Keratinocyte (primary cell): Measurements from ENCODE around the gene ABHD10. TPM values are rescaled to one million over a fixed set of nuclear protein-coding genes. Genes with fewer than 3 reads are reported as not detected.

Experiments used
- DNase-seq: peaks from one replicate; pipeline ENCODE4 v3.0.0-alpha.2; 2011; ENCODE audit warnings: low read depth, missing footprints, low spot score
- FAIRE-seq: peaks from 2 replicates; lab custom pipeline; 2011; peaks lifted over from hg19 to GRCh38; lab: Jason Lieb, UNC
- H2AFZ ChIP-seq: 2 replicates; pipeline ENCODE4 v1.6.0; 2012; ENCODE audit warnings: low read length, control low read depth, inconsistent platforms; ENCODE audit not compliant: control insufficient read depth
- H3K27ac ChIP-seq: 2 replicates; pipeline ENCODE4 v1.5.1; 2011; ENCODE audit warnings: low read length; ENCODE audit not compliant: control insufficient read depth, insufficient read depth
- H3K27me3 ChIP-seq: 3 replicates; pipeline ENCODE4 v1.6.0; 2011; ENCODE audit warnings: low read length; ENCODE audit not compliant: control insufficient read depth, insufficient read depth; ENCODE audit errors: extremely low read depth
- H3K36me3 ChIP-seq, 2 experiments: 2 replicates in 1 of 2; 3 replicates in 1 of 2; pipeline ENCODE4 v1.5.1; 2011; ENCODE audit warnings: low read length in 2 of 2, mild to moderate bottlenecking in 1 of 2; ENCODE audit not compliant: control insufficient read depth in 2 of 2, insufficient read depth in 2 of 2; ENCODE audit errors: extremely low read depth in 1 of 2
- H3K4me1 ChIP-seq: 3 replicates; pipeline ENCODE4 v1.5.1; 2011; ENCODE audit warnings: low read length; ENCODE audit not compliant: control insufficient read depth, insufficient read depth; ENCODE audit errors: extremely low read depth
- H3K4me2 ChIP-seq: 3 replicates; pipeline ENCODE4 v1.6.0; 2011; ENCODE audit warnings: low read depth, low read length; ENCODE audit not compliant: control insufficient read depth, insufficient read depth; ENCODE audit errors: extremely low read depth
- H3K4me3 ChIP-seq, 3 experiments: fragments of 200-600 bp in 1 of 3; sonication (generic) in 1 of 3; 2 replicates in 2 of 3; 3 replicates in 1 of 3; pipeline ENCODE4 v1.5.1; 2011 to 2016; ENCODE audit warnings: low read length in 3 of 3, mild to moderate bottlenecking in 3 of 3, control low read depth in 2 of 3, inconsistent platforms in 1 of 3, low read depth in 1 of 3, mixed read lengths in 1 of 3, mixed run types in 1 of 3, moderate library complexity in 1 of 3; ENCODE audit not compliant: control insufficient read depth in 2 of 3, insufficient read depth in 2 of 3; ENCODE audit errors: extremely low read depth in 1 of 3
- H3K79me2 ChIP-seq: 2 replicates; pipeline ENCODE4 v1.6.0; 2012; ENCODE audit warnings: low read length; ENCODE audit not compliant: control insufficient read depth, insufficient read depth
- H3K9ac ChIP-seq: 3 replicates; pipeline ENCODE4 v1.6.0; 2011; ENCODE audit warnings: low read length; ENCODE audit not compliant: control insufficient read depth, insufficient read depth; ENCODE audit errors: extremely low read depth
- H3K9me1 ChIP-seq: 3 replicates; pipeline ENCODE4 v1.6.0; 2011; ENCODE audit warnings: low read length; ENCODE audit not compliant: control insufficient read depth, insufficient read depth; ENCODE audit errors: extremely low read depth
- H3K9me3 ChIP-seq: 2 replicates; pipeline ENCODE4 v1.5.1; 2012; ENCODE audit warnings: low read depth, low read length; ENCODE audit not compliant: control insufficient read depth
- H4K20me1 ChIP-seq: 3 replicates; pipeline ENCODE4 v1.6.0; 2011; ENCODE audit warnings: low read length; ENCODE audit not compliant: control insufficient read depth, insufficient read depth; ENCODE audit errors: extremely low read depth
- CTCF ChIP-seq, 3 experiments: IDR thresholded peaks in 1 of 3; conservative IDR thresholded peaks in 1 of 3; optimal IDR thresholded peaks in 1 of 3; 2 replicates in 2 of 3; 3 replicates in 1 of 3; pipeline versions ENCODE3 to v1.5.1; 2011; ENCODE audit warnings: low read length in 3 of 3, mild to moderate bottlenecking in 3 of 3, moderate library complexity in 2 of 3, control low read depth in 1 of 3, inconsistent platforms in 1 of 3; ENCODE audit not compliant: insufficient read depth in 2 of 3; ENCODE audit errors: extremely low read depth in 1 of 3
- EZH2 ChIP-seq: IDR thresholded peaks from one replicate; pipeline ENCODE4 v1.6.1; 2012; ENCODE audit warnings: inconsistent platforms, mild to moderate bottlenecking, low read length, moderate library complexity
- dilution Hi-C: fragments of 300-500 bp; cut with MboI; formaldehyde crosslinking; loops from one replicate; pipeline ENCODE4 v1.7.0; 2020; ENCODE audit warnings: low sequenced_read_pairs; ENCODE audit not compliant: extremely low pct_ligation_motif_present
- polyA plus RNA-seq, 5 experiments: library from polyadenylated mRNA; depleted of rRNA in 3 of 5; stranded (reverse) in 3 of 5; stranded (forward) in 1 of 5; unstranded in 1 of 5; fragments of >200 nt; gene quantifications; 1 replicate in 1 of 5; 2 replicates in 3 of 5; 3 replicates in 1 of 5; pipeline versions ENCODE4 v1.2.1 to v1.2.3, GENCODE V29; 2011 to 2012; ENCODE audit warnings: missing spikeins in 2 of 5, low read depth in 1 of 5, low replicate concordance in 1 of 5

Gene ABHD10
- polyA plus RNA-seq, 1 donor (not counting 4 experiments of a cell fraction or from before 2014, with no cell fraction given): 22.2 TPM

- H3K4me3 ChIP-seq: no peak overlapping the region
- FAIRE-seq: no peak
- no peak for DNase-seq
Measured at GRCh38 chr3:111975131-111975530, 3.7 kb upstream of the ABHD10 start.

GRCh38 chr3:111976254-111976653, 2.6 kb upstream of the ABHD10 start:
- no peak for FAIRE-seq

More at GRCh38 chr3:111975131-111975530, 3.7 kb upstream of the ABHD10 start:
- H3K4me1 ChIP-seq: peaks cover under 1% of the 10 kb centered on the region
- TF ChIP-seq EZH2 (no peak), CTCF (optimal IDR thresholded peaks at IDR 0.05 in 1 of 3, IDR thresholded peaks at IDR 0.05 in 1 of 3, conservative IDR thresholded peaks at IDR 0.05 in 1 of 3; ENCODE audit: extremely low read depth in 1 of 3, insufficient read depth in 2 of 3, low read length in 3 of 3) (no peak)
- H2AFZ ChIP-seq: no peak overlapping the region
- H3K79me2 ChIP-seq: peaks cover 5% of the 10 kb centered on the region
- no peaks in the 10 kb centered on the region for H4K20me1 ChIP-seq
- H3K9me1 ChIP-seq: no peaks in the 10 kb centered on the region
- no peak overlapping the region for H3K27ac ChIP-seq
- no peaks in the 10 kb centered on the region for H3K9me3 ChIP-seq
- no peak overlapping the region for H3K4me2 ChIP-seq
- dilution Hi-C loops: no loop called here
- no peak overlapping the region for H3K9ac ChIP-seq
- peaks cover 10 to 21% of the 10 kb centered on the region in 2 experiments for H3K36me3 ChIP-seq
- no peaks in the 10 kb centered on the region for H3K27me3 ChIP-seq

More at GRCh38 chr3:111976254-111976653, 2.6 kb upstream of the ABHD10 start:
- TF ChIP-seq EZH2 (no peak), CTCF (optimal IDR thresholded peaks at IDR 0.05 in 1 of 3, IDR thresholded peaks at IDR 0.05 in 1 of 3, conservative IDR thresholded peaks at IDR 0.05 in 1 of 3; ENCODE audit: extremely low read depth in 1 of 3, insufficient read depth in 2 of 3, low read length in 3 of 3) (no peak)
- Histone ChIP-seq H3K9ac (no peak overlapping the region), H3K79me2 (peaks cover 14% of the 10 kb centered on the region), H3K36me3 (peaks cover 7 to 12% of the 10 kb centered on the region in 2 experiments), H3K27me3 (no peaks in the 10 kb centered on the region), H3K4me3 (no peak overlapping the region), H3K4me1 (peaks cover 6% of the 10 kb centered on the region), H3K4me2 (no peak overlapping the region), H3K9me3 (no peaks in the 10 kb centered on the region), H3K27ac (no peak overlapping the region), H4K20me1 (no peaks in the 10 kb centered on the region), H3K9me1 (no peaks in the 10 kb centered on the region), H2AFZ (no peak overlapping the region)
- DNase-seq: no peak
- dilution Hi-C loops: no loop called here
